K562 (cell line): Measurements from ENCODE around the gene ITPK1. TPM values are rescaled to one million over a fixed set of nuclear protein-coding genes. Genes with fewer than 3 reads are reported as not detected.

Source experiments
- ATAC-seq: fragments of 200-7000 bp; cut with Tn5 transposase; 3 replicates; pipeline ENCODE4 v1.9.1; 2020; ENCODE audit warnings: moderate library complexity
- BruUV-seq: library from RNA; stranded (reverse); fragments of 400-500 nt; replicated peaks from 2 replicates; lab custom pipeline; 2021; lab: Mats Ljungman, UMichigan
- CTCF ChIA-PET: fragments of 300-600 bp; formaldehyde crosslinking; extraction: SDS; loops from one replicate; lab custom pipeline; 2021; ENCODE audit warnings: low intra/inter-chr PET ratio; lab: Yijun Ruan, JAX
- POLR2A ChIA-PET: fragments of 300-600, 350-650 bp; sonication (Branson Sonifier 250); formaldehyde crosslinking; extraction: SDS; loops from one replicate; lab custom pipeline; 2021; ENCODE audit warnings: antibody characterized with exemption, inconsistent platforms; lab: Yijun Ruan, JAX
- DNase-seq, 4 experiments: peaks; one replicate each; pipeline versions ENCODE4 v3.0.0 to v3.0.0-alpha.2; 2011 to 2018; ENCODE audit warnings: low spot score in 3 of 4, mixed read lengths in 3 of 4; ENCODE audit errors: extremely low read depth in 1 of 4
- FAIRE-seq: peaks from 2 replicates; lab custom pipeline; 2011; peaks lifted over from hg19 to GRCh38; lab: Jason Lieb, UNC
- H2AFZ ChIP-seq: 2 replicates; pipeline ENCODE4 v1.6.0; 2011; ENCODE audit warnings: low read depth, low read length, control low read depth, inconsistent platforms
- H3K27ac ChIP-seq: fragments of 200-600 bp; 3 replicates; pipeline ENCODE4 v1.8.0; 2011; ENCODE audit warnings: low read depth, mild to moderate bottlenecking, control low read depth, inconsistent platforms, low read length, moderate library complexity, mixed read lengths; ENCODE audit errors: extremely low read depth
- H3K27me3 ChIP-seq, 2 experiments: fragments of 300-600 bp in 1 of 2; 2 replicates in 1 of 2; 3 replicates in 1 of 2; pipeline versions ENCODE4 v1.6.0 to v1.8.0; 2011; ENCODE audit warnings: inconsistent platforms in 2 of 2, low read length in 2 of 2, mild to moderate bottlenecking in 1 of 2, mixed read lengths in 1 of 2, moderate library complexity in 1 of 2; ENCODE audit not compliant: control insufficient read depth in 2 of 2, insufficient read depth in 2 of 2
- H3K36me3 ChIP-seq: fragments of 300-600 bp; 3 replicates; pipeline ENCODE4 v1.8.0; 2011; ENCODE audit warnings: mild to moderate bottlenecking, low read length, inconsistent platforms; ENCODE audit not compliant: control insufficient read depth, insufficient read depth
- H3K4me1 ChIP-seq, 2 experiments: fragments of 200-600 bp in 1 of 2; replicated peaks in 1 of 2; 2 replicates in 1 of 2; 3 replicates in 1 of 2; pipeline versions ENCODE4 v1.5.1 to v1.8.0; 2011; ENCODE audit warnings: inconsistent platforms in 2 of 2, low read length in 2 of 2, mild to moderate bottlenecking in 1 of 2, mixed read lengths in 1 of 2, moderate library complexity in 1 of 2; ENCODE audit not compliant: control insufficient read depth in 2 of 2, insufficient read depth in 2 of 2
- H3K4me2 ChIP-seq: 2 replicates; pipeline ENCODE4 v1.6.1; 2011; ENCODE audit warnings: low read length, control low read depth, inconsistent platforms, mixed read lengths; ENCODE audit not compliant: insufficient read depth
- H3K4me3 ChIP-seq: fragments of 200-600 bp; sonication (generic), shearing (Covaris generic); 2 replicates; pipeline ENCODE4 v1.5.1; 2016; ENCODE audit warnings: control low read depth, inconsistent platforms
- H3K79me2 ChIP-seq: fragments of 200-600 bp; 3 replicates; pipeline ENCODE4 v1.8.0; 2011; ENCODE audit warnings: low read length, inconsistent platforms; ENCODE audit not compliant: control insufficient read depth, insufficient read depth
- H3K9ac ChIP-seq, 2 experiments: 2 replicates each; pipeline versions ENCODE4 v1.6.0 to v1.6.1; 2011; ENCODE audit warnings: low read depth in 2 of 2, low read length in 2 of 2, control low read depth in 1 of 2, inconsistent platforms in 1 of 2, mild to moderate bottlenecking in 1 of 2, mixed read lengths in 1 of 2; ENCODE audit not compliant: insufficient read depth in 1 of 2
- H3K9me1 ChIP-seq: one replicate; pipeline ENCODE4 v1.6.0; 2011; ENCODE audit warnings: inconsistent platforms, mild to moderate bottlenecking, low read length, moderate library complexity; ENCODE audit not compliant: control insufficient read depth, insufficient read depth
- H3K9me3 ChIP-seq: replicated peaks from 2 replicates; pipeline ENCODE4 v1.5.1; 2011; ENCODE audit warnings: low read depth, low read length, inconsistent platforms; ENCODE audit not compliant: control insufficient read depth, insufficient read depth
- H4K20me1 ChIP-seq: replicated peaks from 2 replicates; pipeline ENCODE4 v1.6.1; 2011; ENCODE audit warnings: low read length, inconsistent platforms, mixed read lengths; ENCODE audit not compliant: control insufficient read depth, insufficient read depth
- FOXP1 ChIP-seq: sonication (generic); formaldehyde crosslinking; IDR thresholded peaks from 2 replicates; pipeline ENCODE4 v1.8.0; 2022; ENCODE audit warnings: mild to moderate bottlenecking, missing genetic modification reagents
- HOXB6 ChIP-seq: fragments of 250-450 bp; sonication (Bioruptor Pico); IDR thresholded peaks from 2 replicates; pipeline ENCODE4 v1.5.1; 2022; ENCODE audit warnings: mild to moderate bottlenecking, borderline replicate concordance
- MCM7 ChIP-seq, 2 experiments: fragments of 450-650 bp; IDR thresholded peaks; 2 replicates each; pipeline ENCODE4 v1.6.1; 2016 to 2018
- PRPF4 ChIP-seq: fragments of 200-400 bp; formaldehyde crosslinking; IDR thresholded peaks from one replicate; pipeline ENCODE4 v1.6.1; 2017; ENCODE audit warnings: low read length, low read depth, mild to moderate bottlenecking; ENCODE audit not compliant: insufficient read depth, poor library complexity, severe bottlenecking
- RBBP5 ChIP-seq: fragments of 200-600 bp; sonication (generic); IDR thresholded peaks from 2 replicates; pipeline ENCODE4 v1.6.1; 2012; ENCODE audit warnings: borderline replicate concordance, mild to moderate bottlenecking, low read length, control low read depth, inconsistent platforms; ENCODE audit not compliant: insufficient read depth, poor library complexity, severe bottlenecking
- SAFB ChIP-seq: fragments of 200-400 bp; formaldehyde crosslinking; IDR thresholded peaks from 2 replicates; pipeline ENCODE4 v1.6.1; 2017; ENCODE audit warnings: low read depth, low read length, borderline replicate concordance
- ZNF212 ChIP-seq: fragments of 450-650 bp; formaldehyde crosslinking; IDR thresholded peaks from 2 replicates; pipeline ENCODE4 v1.4.0; 2020; ENCODE audit warnings: mild to moderate bottlenecking
- ZNF707 ChIP-seq: fragments of 250-450 bp; sonication (Bioruptor Pico); conservative IDR thresholded peaks from 2 replicates; pipeline ENCODE4 v1.8.0; 2022; ENCODE audit warnings: inconsistent platforms, mild to moderate bottlenecking, moderate library complexity
- WGBS: fragments of 100-300 bp; shearing (Covaris generic); methylation state at CpG from one replicate; pipeline ENCODE4 v1.1.6; 2016; ENCODE audit warnings: low coverage, mixed read lengths; ENCODE audit not compliant: insufficient coverage; ENCODE audit errors: missing lambda C conversion rate; 5-methylcytosine and 5-hydroxymethylcytosine counted together
- in situ Hi-C: fragments of 300-500 bp; cut with MboI; formaldehyde crosslinking; loops from 4 replicates; pipeline ENCODE4 v1.15.0; 2018; ENCODE audit warnings: inconsistent platforms, mixed read lengths
- intact Hi-C: fragments of 100-400 bp; cut with micrococcal nuclease; formaldehyde crosslinking; loops from 2 replicates; pipeline ENCODE4 v1.14.2; 2022
- polyA plus RNA-seq, 8 experiments: library from polyadenylated mRNA; depleted of rRNA in 4 of 8; stranded (reverse) in 5 of 8; unstranded in 3 of 8; fragments of >200 nt; fragmentation: Nextera tagmentation in 2 of 8; fragmentation: Illumina TruSeq in 1 of 8; extraction: Ambion mirVana in 2 of 8; extraction: Trizol in 1 of 8; gene quantifications; 2 replicates each; pipeline versions ENCODE4 v1.2.1 to v1.2.3, GENCODE V29; 2011 to 2014; ENCODE audit warnings: inconsistent platforms in 1 of 8, missing spikeins in 1 of 8
- total RNA-seq, 7 experiments: library from RNA; depleted of rRNA in 6 of 7; stranded (reverse); fragments of >200 nt in 6 of 7; fragmentation: Illumina TruSeq in 2 of 7; extraction: Trizol in 2 of 7; gene quantifications; 2 replicates each; pipeline versions ENCODE4 v1.2.1 to v1.2.3, GENCODE V29; 2011 to 2021; ENCODE audit warnings: low replicate concordance in 1 of 7
- TF ChIP-seq, protein P1 (sequence below): fragments of 250-450 bp; sonication (Bioruptor Pico); IDR thresholded peaks from 2 replicates; pipeline ENCODE4 v1.5.0; 2021
- TF ChIP-seq, protein P2 (sequence below): sonication (generic); formaldehyde crosslinking; IDR thresholded peaks from 2 replicates; pipeline ENCODE4 v1.9.0; 2022; ENCODE audit warnings: mild to moderate bottlenecking, missing genetic modification reagents
- TF ChIP-seq, protein P3 (sequence below): fragments of 250-450 bp; sonication (Bioruptor Pico); IDR thresholded peaks from 2 replicates; pipeline ENCODE4 v1.8.0; 2022; ENCODE audit warnings: inconsistent platforms, mild to moderate bottlenecking, moderate library complexity, borderline replicate concordance
- TF ChIP-seq, protein P4 (sequence below): fragments of 450-650 bp; conservative IDR thresholded peaks from 2 replicates; pipeline ENCODE4 v1.6.1; 2016; ENCODE audit warnings: missing genetic modification characterization, low read depth, mild to moderate bottlenecking, missing compliant biosample characterization, moderate library complexity
- TF ChIP-seq, protein P5 (sequence below): fragments of 450-650 bp; formaldehyde crosslinking; IDR thresholded peaks from 2 replicates; pipeline ENCODE4 v1.4.0; 2020; ENCODE audit warnings: mild to moderate bottlenecking, moderate library complexity

ITPK1 gene
- total and polyA plus RNA-seq, 9 of the 15 experiments (the other 6 are each of a cell fraction or from before 2014, with no cell fraction given), result 1.2 to 39.2 (median 23.0) TPM

DNA sequence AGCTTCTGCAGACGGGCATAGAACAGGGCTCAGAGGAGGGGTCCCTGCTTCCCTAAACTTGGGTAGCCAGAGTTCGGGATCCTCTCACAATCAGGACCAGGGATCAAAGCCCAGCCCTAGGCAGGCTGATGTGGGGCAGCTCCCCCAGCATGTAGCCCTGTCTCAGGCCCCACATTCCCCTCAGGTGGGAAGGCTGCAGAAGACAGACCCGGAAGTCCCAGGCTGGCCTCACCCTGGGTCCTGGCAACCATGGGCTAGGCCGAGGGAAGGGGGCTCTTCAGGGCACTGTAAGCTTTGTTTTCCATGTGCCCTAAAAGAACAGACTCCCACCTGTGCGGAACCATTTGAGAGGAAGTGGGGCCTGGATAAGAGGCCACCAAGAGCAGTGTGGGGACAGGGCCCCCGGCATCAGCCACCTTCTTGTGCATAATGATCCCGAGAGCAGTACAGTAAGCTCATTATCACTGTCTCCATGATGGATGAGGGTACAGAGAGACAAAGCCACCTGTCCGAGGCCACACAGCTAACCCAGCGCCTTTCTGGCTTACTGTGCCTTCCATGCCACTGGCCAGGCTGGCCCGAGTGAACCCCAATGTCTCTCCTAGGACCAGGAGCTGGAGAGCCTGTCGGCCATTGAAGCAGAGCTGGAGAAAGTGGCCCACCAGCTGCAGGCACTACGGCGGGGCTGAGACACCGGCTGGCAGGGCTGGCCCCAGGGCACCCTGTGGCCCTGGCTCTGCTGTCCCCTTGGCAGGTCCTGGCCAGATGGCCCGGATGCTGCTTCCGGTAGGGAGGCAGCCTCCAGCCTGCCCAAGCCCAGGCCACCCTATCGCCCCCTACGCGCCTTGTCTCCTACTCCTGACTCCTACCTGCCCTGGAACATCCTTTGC is 181.3 kb downstream of the ITPK1 start:
- no peak for DNase-seq
- no peaks in the 10 kb centered on the region for H3K36me3 ChIP-seq
- 54% methylated on average over 12 of the region's 19 CpGs for WGBS
- POLR2A ChIA-PET, result interaction anchor here (1.3 kb wide), 1 partner anchor 10 kb away, joined by 3 read pairs; no protein-coding TSS in a partner anchor
- H3K79me2 ChIP-seq, result no peaks in the 10 kb centered on the region
- FAIRE-seq, result no peak
- no peak overlapping the region for H3K27ac ChIP-seq
- no peak overlapping the region for H2AFZ ChIP-seq
- no peak overlapping the region for H3K4me3 ChIP-seq
- in situ Hi-C loops (no loop called here), intact Hi-C loops (no loop called here)
- no TSS peak for BruUV-seq
- no peak overlapping the region for H3K9ac ChIP-seq
- H3K4me2 ChIP-seq, result no peak overlapping the region
- CTCF ChIA-PET, result no interaction called here
- no peaks in the 10 kb centered on the region for H3K27me3 ChIP-seq
- ATAC-seq, result no peak
- no peaks in the 10 kb centered on the region; the same call in none of the 2 replicates for H4K20me1 ChIP-seq
- peaks cover 0 to 7% of the 10 kb centered on the region in 2 experiments; a peak in 2 of 5 replicates for H3K4me1 ChIP-seq
- H3K9me3 ChIP-seq, result no peaks in the 10 kb centered on the region
- H3K9me1 ChIP-seq, result no peaks in the 10 kb centered on the region
- TF ChIP-seq MCM7 (IDR thresholded peaks at IDR 0.05) (no peak), RBBP5 (no peak), FOXP1 (CRISPR knock-in tag) (no peak), SAFB (no peak), HOXB6 (no peak), ZNF212 (CRISPR knock-in tag) (no peak), ZNF707 (CRISPR knock-in tag) (no peak), PRPF4 (no peak)
- TF ChIP-seq, protein P1, sequence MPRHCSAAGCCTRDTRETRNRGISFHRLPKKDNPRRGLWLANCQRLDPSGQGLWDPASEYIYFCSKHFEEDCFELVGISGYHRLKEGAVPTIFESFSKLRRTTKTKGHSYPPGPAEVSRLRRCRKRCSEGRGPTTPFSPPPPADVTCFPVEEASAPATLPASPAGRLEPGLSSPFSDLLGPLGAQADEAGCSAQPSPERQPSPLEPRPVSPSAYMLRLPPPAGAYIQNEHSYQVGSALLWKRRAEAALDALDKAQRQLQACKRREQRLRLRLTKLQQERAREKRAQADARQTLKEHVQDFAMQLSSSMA (CRISPR knock-in tag), result no peak
- TF ChIP-seq, protein P2, sequence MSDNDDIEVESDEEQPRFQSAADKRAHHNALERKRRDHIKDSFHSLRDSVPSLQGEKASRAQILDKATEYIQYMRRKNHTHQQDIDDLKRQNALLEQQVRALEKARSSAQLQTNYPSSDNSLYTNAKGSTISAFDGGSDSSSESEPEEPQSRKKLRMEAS (CRISPR knock-in tag), result no peak
- TF ChIP-seq, protein P3, sequence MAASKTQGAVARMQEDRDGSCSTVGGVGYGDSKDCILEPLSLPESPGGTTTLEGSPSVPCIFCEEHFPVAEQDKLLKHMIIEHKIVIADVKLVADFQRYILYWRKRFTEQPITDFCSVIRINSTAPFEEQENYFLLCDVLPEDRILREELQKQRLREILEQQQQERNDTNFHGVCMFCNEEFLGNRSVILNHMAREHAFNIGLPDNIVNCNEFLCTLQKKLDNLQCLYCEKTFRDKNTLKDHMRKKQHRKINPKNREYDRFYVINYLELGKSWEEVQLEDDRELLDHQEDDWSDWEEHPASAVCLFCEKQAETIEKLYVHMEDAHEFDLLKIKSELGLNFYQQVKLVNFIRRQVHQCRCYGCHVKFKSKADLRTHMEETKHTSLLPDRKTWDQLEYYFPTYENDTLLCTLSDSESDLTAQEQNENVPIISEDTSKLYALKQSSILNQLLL (CRISPR knock-in tag), result no peak
- TF ChIP-seq, protein P4, sequence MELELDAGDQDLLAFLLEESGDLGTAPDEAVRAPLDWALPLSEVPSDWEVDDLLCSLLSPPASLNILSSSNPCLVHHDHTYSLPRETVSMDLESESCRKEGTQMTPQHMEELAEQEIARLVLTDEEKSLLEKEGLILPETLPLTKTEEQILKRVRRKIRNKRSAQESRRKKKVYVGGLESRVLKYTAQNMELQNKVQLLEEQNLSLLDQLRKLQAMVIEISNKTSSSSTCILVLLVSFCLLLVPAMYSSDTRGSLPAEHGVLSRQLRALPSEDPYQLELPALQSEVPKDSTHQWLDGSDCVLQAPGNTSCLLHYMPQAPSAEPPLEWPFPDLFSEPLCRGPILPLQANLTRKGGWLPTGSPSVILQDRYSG (tag), result no peak
- TF ChIP-seq, protein P5, sequence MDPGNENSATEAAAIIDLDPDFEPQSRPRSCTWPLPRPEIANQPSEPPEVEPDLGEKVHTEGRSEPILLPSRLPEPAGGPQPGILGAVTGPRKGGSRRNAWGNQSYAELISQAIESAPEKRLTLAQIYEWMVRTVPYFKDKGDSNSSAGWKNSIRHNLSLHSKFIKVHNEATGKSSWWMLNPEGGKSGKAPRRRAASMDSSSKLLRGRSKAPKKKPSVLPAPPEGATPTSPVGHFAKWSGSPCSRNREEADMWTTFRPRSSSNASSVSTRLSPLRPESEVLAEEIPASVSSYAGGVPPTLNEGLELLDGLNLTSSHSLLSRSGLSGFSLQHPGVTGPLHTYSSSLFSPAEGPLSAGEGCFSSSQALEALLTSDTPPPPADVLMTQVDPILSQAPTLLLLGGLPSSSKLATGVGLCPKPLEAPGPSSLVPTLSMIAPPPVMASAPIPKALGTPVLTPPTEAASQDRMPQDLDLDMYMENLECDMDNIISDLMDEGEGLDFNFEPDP, result no peak
